Right ventricle myocardium superior (tissue), 1 donor: ENCODE results near the gene ANKRD13A. TPM values are rescaled to one million over a fixed set of nuclear protein-coding genes. Genes with fewer than 3 reads are reported as not detected.
"Not testable (repeated sequence)": the region's sequence is repeated elsewhere in the genome, so short reads cannot be mapped to it uniquely, and the experiment has no call there.

ENCODE experiments used
- ATAC-seq: fragments of 200-7000 bp; cut with Tn5 transposase; one replicate; pipeline ENCODE4 v1.9.1; 2020; ENCODE audit warnings: mild to moderate bottlenecking; ENCODE audit not compliant: poor library complexity
- DNase-seq: peaks from one replicate; pipeline ENCODE4 v3.0.0-alpha.2; 2020
- intact Hi-C: fragments of 100-400 bp; cut with DNase I; formaldehyde crosslinking; loops from one replicate; pipeline ENCODE4 v1.11.2; 2022
- total RNA-seq: library from RNA; stranded (reverse); fragmentation: NEBNext Ultra II Directional; extraction: Animal tissue kit (Norgen Biotek cat#: 25700); gene quantifications from one replicate; pipeline ENCODE4 v1.2.1, GENCODE V29; 2021
- donor health status: DM: no; HTN: yes; CAD: no; lungs with severe emphysema.

ANKRD13A gene
- total RNA-seq, 1 donor from 2014 or later: 24.7 TPM

DNA sequence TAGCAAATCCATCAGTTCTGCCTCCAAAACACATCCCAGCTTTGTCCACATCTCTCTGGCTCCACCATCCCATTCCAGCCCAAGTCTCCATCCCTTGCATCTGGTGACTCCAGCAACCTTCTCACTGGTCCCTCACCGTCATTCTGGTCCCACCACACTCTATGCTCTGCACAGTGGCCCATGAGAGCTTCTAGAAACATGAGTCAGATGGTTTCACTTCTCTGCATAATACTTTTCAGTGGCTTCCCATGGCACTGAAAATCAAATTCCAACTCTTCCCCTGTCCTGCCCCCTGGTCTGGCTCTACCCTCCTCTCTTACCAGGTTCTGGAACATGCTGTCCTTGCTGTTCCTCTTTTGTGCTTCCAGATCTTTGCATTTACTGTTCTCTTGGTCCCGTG is 66.3 kb downstream of the ANKRD13A start:
- ATAC-seq: no peak
- intact Hi-C loops: no loop called here
- DNase-seq: no peak

DNA sequence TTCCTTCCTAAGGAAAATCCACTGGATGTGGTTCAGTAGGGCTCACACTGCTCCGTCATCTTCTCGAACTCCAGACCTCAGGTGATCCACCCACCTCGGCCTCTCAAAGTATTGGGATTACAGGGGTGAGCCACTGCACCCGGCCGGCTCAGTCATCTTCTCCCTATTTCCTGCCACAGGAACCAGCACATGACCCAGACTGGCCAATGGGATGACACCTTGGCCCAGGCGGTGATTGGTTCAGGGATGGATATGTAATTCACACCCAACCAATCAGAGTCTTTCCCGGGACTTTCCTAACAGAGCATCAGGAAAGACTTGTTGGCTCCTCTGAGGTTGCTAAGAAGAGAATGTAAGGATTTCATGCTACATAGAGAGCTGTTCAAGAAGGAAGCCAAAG is 68.3 kb downstream of the ANKRD13A start:
- no peak for DNase-seq

DNA sequence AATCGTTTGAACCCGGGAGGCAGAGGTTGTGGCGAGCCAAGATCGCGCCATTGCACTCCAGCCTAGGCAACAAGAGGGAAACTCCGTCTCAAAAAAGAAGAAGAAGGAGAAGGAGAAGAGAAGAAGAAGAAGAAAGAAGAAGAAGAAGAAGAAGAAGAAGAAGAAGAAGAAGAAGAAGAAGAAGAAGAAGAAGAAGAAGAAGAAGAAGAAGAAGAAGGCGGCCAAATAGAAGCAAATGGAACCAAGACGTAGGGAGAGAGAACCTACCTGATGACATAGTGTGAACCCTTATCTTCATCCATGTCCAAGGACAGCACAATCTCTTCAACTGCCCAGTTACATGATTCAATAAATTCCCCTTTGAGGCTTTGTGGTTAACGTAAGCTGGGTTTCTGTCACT is 68.9 kb downstream of the ANKRD13A start:
- intact Hi-C loops, ATAC-seq, DNase-seq: not testable (repeated sequence)

More for the DNA sequence above, 68.3 kb downstream of the ANKRD13A start:
- no peak for ATAC-seq
- intact Hi-C loops: no loop called here

DNA sequence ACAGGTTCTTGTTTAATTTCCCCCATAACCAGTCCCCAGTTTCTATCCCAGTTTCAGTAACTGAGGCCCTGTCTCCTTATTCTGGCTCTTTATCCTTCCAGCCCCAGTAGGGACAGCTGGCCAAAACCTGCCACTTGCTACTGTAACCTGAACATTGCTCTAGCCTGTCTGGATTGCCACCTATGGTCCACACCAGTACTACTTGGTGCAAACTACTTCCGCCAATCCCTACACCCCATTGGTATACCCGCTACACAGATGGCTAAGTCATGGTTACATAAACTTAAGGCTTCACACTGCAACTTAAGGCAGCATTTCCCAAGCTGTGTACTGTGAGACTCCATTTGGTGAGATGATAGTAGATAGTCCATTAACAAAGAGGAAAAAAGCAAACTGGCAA is 69.4 kb downstream of the ANKRD13A start:
- no peak for DNase-seq
- no peak for ATAC-seq
- intact Hi-C loops: no loop called here

DNA sequence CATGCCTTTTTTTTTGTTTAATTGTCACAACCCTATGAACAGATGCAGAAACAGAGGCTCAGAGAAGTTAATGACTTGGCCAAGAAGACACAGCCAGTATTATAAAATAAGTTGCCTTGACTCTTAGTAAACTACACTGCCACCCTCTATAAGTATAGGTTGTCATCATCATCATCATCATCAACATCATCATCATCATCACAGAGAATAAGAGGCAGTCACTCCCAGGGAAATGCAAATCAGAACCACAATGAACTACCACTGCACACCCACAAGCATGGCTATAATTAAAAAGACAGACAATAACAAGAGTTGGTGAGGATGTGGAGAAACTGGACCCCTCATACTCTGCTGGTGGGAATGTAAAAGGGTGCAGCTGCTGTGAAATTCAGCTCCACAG is 72.3 kb downstream of the ANKRD13A start:
- DNase-seq: no peak
- intact Hi-C loops: no loop called here

DNA sequence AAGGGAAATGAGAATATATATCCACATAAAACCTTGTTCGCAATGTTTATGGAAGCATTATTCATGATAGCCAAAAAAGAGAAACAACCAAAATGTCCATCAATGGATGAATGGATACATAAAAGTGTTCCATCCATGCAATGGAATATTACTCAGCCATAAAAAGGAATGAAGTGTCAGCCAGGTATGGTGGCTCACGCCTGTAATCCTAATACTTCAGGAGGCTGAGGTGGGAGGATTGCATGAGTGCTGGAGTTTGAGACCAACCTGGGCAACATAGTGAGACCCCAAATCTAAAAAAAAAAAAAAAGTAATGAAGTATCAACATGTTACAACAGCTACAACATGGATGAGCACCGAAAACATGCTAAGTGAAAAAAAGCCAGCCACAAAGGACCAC is 72.7 kb downstream of the ANKRD13A start:
- no peak for DNase-seq
- no peak for ATAC-seq
- intact Hi-C loops: no loop called here

More for the DNA sequence above, 72.3 kb downstream of the ANKRD13A start:
- no peak for ATAC-seq

DNA sequence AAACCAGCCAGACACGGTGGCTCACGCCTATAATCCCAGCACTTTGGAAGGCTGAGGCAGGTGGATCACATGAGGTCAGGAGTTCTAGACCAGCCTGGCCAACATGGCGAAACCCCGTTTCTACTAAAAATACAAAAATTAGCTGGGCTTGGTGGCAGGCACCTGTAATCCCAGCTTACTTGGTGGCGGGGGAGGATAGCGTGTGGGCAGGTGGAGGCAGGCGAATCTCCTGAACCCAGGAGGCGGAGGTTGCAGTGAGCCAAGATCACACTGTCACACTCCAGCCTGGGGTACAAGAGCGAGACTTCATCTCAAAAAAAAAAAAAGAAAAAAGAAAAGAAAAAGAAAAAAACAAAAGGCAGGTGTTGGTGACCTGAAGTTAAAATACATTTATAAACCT is 73.4 kb downstream of the ANKRD13A start:
- DNase-seq, ATAC-seq, intact Hi-C loops: not testable (repeated sequence)

DNA sequence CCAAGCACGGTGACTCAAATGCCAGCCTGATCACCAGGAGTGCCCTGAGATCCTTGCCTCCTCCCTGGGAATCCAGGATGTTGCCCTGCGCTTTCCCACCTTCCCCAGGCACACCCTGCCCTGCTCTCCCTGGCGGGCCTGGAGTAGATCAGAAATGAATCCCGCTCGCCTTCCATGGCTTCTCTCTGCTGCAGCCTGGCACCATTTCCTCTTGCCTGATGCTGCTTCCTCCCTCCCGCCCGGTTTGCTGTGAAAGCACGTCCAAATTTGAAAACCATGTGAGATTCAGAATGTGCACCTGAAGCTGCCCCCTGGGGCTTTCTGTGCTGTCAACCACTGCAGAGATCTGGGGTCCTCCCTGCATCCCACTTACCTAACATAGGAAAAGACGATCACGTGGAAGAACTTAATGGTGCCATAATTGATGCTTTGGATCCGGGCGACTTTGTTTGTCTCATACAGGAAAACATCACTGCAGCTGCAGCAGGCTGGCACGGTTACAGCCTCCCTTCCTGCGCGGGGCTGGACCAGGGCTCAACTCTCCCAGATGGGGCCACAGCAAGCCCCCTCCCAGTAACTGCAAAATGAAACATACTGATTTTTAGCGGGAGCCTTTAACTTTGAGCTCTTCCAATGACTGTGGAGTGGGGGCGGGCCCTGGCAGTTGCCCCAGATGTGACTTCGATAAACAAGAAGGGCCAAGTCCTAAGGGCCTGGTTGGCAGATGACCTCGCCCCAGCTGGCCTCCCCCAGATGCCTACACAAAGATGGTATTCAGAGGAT is 74.0 kb downstream of the ANKRD13A start:
- ATAC-seq (no peak), DNase-seq (peak; percentile 58)
- intact Hi-C loops: no loop called here

DNA sequence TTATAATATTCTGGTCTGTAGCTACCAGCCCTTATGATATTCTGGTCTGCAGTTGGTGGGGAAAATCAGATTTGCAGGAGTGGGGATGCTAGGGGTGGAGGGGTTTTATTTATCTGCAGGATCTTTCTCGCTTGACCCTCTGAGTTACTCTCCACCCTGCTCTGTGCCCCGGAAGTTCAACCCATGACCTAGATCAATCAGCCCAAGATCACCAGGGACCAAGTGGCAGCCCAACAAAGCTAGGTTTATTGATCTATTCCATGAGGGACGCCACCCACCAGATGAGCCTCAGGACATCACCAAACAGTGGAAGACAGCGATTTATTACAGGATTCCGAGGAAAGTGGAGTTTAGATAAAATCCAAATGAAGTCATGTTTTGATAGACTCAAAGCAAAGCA is 74.9 kb downstream of the ANKRD13A start:
- ATAC-seq (no peak), DNase-seq (no peak)
- intact Hi-C loops: no loop called here

DNA sequence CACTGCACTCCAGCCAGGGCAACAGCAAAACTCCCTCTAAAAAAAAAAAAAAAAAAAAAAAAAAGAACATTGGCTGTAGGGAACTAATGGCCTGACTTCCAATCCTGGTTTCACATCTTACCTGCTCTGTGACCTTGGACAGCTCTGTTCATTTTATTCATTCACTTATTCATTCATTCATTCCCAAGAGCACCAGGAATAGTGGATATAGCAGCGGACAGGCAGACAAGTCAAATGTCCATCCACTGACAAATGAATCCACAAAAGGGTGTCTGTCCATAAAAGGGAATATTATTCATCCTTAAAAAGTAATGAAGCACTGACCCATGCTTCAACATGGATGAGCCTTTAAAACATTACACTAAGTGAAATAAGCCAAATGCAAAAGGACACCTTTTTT is 76.7 kb downstream of the ANKRD13A start:
- ATAC-seq (no peak), DNase-seq (no peak)
- intact Hi-C loops: no loop called here

DNA sequence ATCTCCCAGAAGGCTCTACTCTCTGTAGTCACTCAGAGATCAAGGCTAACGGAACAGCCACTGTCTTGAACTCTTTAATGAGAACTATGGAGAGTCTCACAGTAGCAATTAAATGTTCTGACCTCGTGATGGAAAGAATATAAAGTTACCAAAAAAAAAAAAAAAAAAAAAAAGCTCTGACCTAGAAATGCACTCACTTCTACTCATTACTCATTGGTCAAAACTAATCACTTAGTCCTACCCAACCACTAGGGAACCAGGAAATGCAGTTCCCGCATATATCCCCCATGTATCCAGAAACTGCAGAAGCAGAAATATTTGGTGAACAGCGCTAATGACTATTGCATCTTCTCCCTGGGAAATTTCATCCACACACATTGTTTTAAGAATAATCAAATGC is 78.6 kb downstream of the ANKRD13A start:
- ATAC-seq: no peak
- DNase-seq: no peak
- intact Hi-C loops: no loop called here

DNA sequence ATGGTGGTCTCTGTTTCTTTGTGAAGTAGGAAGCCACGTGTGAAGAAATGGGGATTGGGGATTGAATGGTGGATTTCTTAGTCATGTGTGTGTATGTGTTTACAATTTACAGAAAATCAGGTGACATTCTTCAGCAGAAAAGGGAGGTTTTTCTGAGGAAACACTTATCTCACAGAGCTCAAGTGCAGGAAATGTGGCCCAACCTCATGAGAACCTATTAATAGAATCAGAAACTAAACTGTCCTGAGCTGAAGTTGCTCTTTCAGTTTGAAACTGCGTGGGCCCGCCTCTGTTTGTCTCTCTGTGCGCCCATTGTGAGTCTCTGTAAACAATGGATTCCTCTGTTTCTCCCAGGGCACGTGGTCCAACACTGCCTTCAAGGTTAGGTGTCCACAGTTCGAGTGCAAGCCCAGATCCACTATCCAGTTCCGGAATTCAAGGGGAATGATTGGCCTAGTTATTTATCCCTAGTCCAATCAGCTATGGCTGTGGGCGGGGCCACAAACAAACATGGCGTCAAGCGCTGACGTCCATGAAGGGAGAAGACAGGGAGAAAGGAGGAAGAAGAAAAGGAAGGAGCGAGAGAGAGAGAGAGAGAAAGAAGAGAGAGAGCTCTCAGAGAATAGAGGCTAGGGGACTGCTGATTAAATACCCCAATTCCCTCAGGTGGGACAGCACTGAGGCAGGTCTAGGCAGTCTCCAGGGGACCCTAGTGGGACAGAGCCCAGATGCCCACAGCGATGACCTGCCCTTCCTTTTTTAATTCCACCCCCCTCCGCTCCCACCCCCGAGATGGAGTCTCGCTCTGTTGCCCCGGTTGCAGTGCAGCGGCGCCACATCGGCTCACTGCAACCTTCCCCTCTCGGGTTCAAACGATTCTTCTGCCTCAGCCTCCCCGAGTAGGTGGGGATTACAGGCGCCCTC is 80.5 kb downstream of the ANKRD13A start:
- intact Hi-C loops: no loop called here
- ATAC-seq (peak; percentile 79), DNase-seq (peak; percentile 75)

DNA sequence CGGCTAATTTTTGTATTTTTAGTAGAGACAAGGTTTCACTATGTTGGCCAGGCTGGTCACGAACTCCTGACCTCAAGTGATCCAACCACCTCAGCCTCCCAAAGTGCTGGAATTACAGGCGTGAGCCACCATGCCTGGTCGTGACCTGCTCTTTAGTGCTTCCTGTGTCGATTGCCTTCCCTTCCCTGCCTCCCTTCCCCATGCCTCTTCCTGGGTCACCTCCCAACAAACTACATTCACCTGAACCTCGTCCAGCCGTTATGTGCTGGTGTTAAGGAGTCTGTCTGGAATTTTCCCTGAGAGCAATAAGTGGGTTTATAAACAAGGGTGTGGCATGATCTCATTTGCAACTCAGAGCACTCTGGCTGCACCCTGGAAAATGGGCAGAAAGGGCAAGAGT is 81.2 kb downstream of the ANKRD13A start:
- ATAC-seq: no peak
- no peak for DNase-seq

DNA sequence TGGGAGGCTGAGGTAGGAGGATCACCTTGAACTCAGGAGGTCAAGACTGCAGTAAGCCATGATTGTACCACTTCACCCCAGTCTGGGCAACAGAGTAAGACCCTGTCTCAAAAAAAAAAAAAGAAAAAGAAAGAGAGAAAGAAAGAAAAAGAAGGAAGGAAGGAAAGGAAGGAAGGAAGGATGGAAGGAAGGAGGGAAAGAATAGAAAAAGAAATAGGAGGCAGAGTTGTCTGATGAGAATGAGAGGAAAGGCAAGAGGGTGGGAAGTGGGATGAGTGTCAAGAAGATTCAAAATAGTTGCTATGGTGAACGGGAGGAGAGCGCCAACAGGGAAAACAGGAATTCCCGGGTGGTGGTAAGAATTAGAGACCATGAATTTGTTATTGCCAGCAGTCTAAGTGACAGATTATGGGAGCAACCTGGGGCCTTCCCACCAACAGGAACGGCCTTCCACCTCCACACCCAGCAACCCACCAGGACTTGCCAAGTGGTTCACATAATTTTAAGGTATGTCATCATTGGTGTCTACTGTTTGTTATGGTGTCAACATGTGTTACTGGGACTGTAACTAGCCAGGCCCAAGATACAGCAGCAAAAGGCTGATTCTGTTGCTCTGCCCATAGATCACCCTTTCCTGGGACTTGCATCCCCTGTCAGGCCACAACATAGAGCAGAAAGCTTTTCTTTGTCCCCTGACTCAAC is 85.2 kb downstream of the ANKRD13A start:
- DNase-seq: no peak
- no peak for ATAC-seq
- intact Hi-C loops: no loop called here

More for the DNA sequence above, 81.2 kb downstream of the ANKRD13A start:
- intact Hi-C loops: no loop called here

DNA sequence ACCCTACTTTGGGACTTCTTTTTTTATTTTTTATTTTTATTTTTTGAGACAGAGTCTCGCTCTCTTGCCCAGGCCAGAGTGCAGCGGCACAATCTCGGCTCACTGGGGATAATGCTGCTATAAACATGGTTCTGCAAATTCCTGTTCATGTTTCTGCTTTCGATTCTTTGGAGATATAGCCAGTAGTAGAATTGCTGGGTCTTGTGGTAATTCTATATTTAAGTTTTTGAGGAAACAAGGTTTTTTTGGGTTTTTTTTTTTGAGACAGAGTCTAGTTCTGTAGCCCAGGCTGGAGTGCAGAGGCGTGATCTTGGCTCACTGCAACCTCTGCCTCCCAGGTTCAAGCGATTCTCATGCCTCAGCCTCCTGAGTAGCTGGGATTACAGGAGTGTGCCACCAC is 89.0 kb downstream of the ANKRD13A start:
- DNase-seq, intact Hi-C loops: not testable (repeated sequence)
- peak; percentile 34 for ATAC-seq

DNA sequence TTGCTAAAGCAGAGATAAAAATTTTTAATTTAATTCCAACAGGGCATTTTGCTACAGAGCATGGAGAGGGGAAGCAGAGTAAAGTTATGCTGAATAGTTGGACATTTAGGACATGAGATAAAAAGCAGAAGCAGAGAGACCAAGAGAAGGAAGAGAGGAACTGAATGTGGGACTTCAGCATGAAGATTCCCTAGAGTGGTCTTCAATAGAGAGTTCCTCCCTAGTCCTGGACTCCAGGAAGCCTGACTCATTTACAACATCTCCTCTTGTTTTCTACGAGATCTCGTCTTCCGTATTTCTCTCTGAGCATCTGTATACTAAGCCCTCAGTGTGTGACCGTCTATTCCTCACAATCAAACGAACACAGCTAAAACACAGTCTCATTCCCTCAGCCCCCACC is 89.7 kb downstream of the ANKRD13A start:
- intact Hi-C loops: no loop called here
- no peak for DNase-seq
- peak; percentile 66 for ATAC-seq
